ENCODE data around the gene APOL2.

DNA sequence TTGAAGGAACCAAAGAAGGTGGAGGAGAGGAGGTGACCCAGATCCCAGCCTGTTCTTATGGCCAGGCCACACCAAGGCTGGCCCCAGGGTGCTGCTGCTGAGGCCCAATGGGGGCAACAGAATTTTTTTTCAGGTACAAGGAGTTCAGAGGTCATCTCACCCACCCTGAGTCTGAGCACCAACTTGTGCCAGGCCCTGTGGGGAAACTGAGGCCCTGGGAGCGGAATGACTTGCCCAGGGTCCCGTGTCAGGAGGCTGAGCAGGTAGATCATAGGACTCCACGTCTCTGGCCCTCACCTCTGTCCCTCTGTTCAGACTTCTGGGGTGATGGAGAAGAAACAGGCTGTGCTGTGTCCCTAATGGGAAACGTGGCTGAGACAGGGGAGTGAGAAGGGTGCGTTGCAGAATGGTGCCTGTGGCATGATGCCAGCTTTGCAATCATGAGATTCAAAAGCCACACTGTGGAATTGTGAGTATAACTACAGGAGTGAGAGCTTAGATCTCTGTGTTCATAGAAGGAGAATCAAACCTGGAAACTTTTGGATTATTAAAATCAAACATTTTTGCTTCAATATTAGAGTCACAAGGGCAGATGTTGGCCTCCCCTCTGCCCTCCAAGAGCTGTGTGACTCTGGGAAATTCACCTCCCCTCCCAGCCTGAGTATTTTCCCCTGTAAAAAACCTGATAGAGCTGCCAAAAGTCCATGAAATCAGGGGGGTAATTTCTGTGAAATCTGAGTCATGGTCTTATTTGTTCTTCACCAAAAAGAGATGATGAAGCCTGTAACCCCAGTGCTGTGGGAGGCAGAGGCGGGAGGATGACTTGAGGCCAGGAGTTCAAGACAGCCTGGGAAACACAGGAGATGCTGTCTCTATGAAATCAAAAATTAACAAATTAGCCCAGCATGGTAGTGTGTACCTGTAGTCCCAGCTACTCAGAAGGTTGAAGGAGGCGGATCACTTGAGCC lies 14.5 kb upstream of the APOL2 start:
- TF ChIP-seq, protein P1, sequence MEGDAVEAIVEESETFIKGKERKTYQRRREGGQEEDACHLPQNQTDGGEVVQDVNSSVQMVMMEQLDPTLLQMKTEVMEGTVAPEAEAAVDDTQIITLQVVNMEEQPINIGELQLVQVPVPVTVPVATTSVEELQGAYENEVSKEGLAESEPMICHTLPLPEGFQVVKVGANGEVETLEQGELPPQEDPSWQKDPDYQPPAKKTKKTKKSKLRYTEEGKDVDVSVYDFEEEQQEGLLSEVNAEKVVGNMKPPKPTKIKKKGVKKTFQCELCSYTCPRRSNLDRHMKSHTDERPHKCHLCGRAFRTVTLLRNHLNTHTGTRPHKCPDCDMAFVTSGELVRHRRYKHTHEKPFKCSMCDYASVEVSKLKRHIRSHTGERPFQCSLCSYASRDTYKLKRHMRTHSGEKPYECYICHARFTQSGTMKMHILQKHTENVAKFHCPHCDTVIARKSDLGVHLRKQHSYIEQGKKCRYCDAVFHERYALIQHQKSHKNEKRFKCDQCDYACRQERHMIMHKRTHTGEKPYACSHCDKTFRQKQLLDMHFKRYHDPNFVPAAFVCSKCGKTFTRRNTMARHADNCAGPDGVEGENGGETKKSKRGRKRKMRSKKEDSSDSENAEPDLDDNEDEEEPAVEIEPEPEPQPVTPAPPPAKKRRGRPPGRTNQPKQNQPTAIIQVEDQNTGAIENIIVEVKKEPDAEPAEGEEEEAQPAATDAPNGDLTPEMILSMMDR (IDR thresholded peaks at IDR 0.05): no peak
- TF ChIP-seq POLR2AphosphoS5 (IDR thresholded peaks at IDR 0.05) (no peak), POLR2A (IDR thresholded peaks at IDR 0.05) (no peak), EP300 (IDR thresholded peaks at IDR 0.05) (no peak)

Data from suprapubic skin (tissue), 4 donors.